Fibroblast of lung (primary cell): ENCODE results near the gene CCR3. TPM values are rescaled to one million over a fixed set of nuclear protein-coding genes. Genes with fewer than 3 reads are reported as not detected.

Experiments
- DNase-seq, 2 donors: peaks; one replicate each; pipeline versions ENCODE4 v3.0.0 to v3.0.0-alpha.2; 2010; ENCODE audit warnings: low read depth in 2 of 2
- H2AFZ ChIP-seq: 2 replicates; pipeline ENCODE4 v1.5.1; 2012; ENCODE audit warnings: low read length, control low read depth, inconsistent platforms
- H3K27ac ChIP-seq: 2 replicates; pipeline ENCODE4 v1.5.1; 2011; ENCODE audit warnings: low read length, control low read depth; ENCODE audit not compliant: insufficient read depth
- H3K27me3 ChIP-seq: 2 replicates; pipeline ENCODE4 v1.5.1; 2011; ENCODE audit warnings: mild to moderate bottlenecking, low read length; ENCODE audit not compliant: control insufficient read depth, insufficient read depth
- H3K36me3 ChIP-seq: 2 replicates; pipeline ENCODE4 v1.5.1; 2011; ENCODE audit warnings: low read length; ENCODE audit not compliant: control insufficient read depth, insufficient read depth
- H3K4me1 ChIP-seq: 2 replicates; pipeline ENCODE4 v1.5.1; 2011; ENCODE audit warnings: low read length; ENCODE audit not compliant: control insufficient read depth, insufficient read depth; ENCODE audit errors: extremely low read depth
- H3K4me2 ChIP-seq: 2 replicates; pipeline ENCODE4 v1.5.1; 2011; ENCODE audit warnings: low read length, control low read depth; ENCODE audit not compliant: insufficient read depth; ENCODE audit errors: extremely low read depth
- H3K4me3 ChIP-seq, 4 experiments: fragments of 200-600 bp in 1 of 4; sonication (generic) in 1 of 4; replicated peaks in 1 of 4; 2 replicates each; pipeline ENCODE4 v1.5.1; 2011 to 2016; ENCODE audit warnings: low read length in 4 of 4, low read depth in 3 of 4, mild to moderate bottlenecking in 3 of 4, control low read depth in 2 of 4, inconsistent platforms in 1 of 4, mixed read lengths in 1 of 4; ENCODE audit not compliant: insufficient read depth in 1 of 4; ENCODE audit errors: control extremely low read depth in 1 of 4
- H3K79me2 ChIP-seq: 2 replicates; pipeline ENCODE4 v1.5.1; 2012; ENCODE audit warnings: mild to moderate bottlenecking, low read length, inconsistent platforms; ENCODE audit not compliant: control insufficient read depth, insufficient read depth
- H3K9ac ChIP-seq: 2 replicates; pipeline ENCODE4 v1.5.1; 2011; ENCODE audit warnings: mild to moderate bottlenecking, low read length, control low read depth; ENCODE audit not compliant: insufficient read depth
- H3K9me3 ChIP-seq: 2 replicates; pipeline ENCODE4 v1.5.1; 2012; ENCODE audit warnings: low read depth, low read length; ENCODE audit not compliant: control insufficient read depth, insufficient read depth
- H4K20me1 ChIP-seq: 2 replicates; pipeline ENCODE4 v1.5.1; 2011; ENCODE audit warnings: low read length; ENCODE audit not compliant: control insufficient read depth, insufficient read depth; ENCODE audit errors: extremely low read depth
- CTCF ChIP-seq, 2 donors: IDR thresholded peaks in 1 of 2; conservative IDR thresholded peaks in 1 of 2; 1 replicate in 1 of 2; 2 replicates in 1 of 2; pipeline ENCODE4 v1.5.1; 2011 to 2012; ENCODE audit warnings: low read length in 2 of 2, control low read depth in 1 of 2, inconsistent platforms in 1 of 2, low read depth in 1 of 2, mild to moderate bottlenecking in 1 of 2
- EZH2 ChIP-seq: IDR thresholded peaks from 2 replicates; pipeline ENCODE4 v1.5.1; 2012; ENCODE audit warnings: low read length, control low read depth, mild to moderate bottlenecking; ENCODE audit errors: missing control alignments
- polyA plus RNA-seq, 2 donors: library from polyadenylated mRNA; depleted of rRNA in 1 of 2; stranded (reverse) in 1 of 2; unstranded in 1 of 2; fragments of >200 nt; gene quantifications; 2 replicates each; pipeline ENCODE4 v1.2.1, GENCODE V29; 2011 to 2012; ENCODE audit warnings: missing spikeins in 1 of 2
- total RNA-seq: library from RNA; depleted of rRNA; stranded (reverse); fragments of >200 nt; gene quantifications from 2 replicates; pipeline ENCODE4 v1.2.1, GENCODE V29; 2014

CCR3 gene
- total and polyA plus RNA-seq, 2 donors (not counting 1 experiment from before 2014, with no cell fraction given) = 0.16 to 0.17 TPM

DNA sequence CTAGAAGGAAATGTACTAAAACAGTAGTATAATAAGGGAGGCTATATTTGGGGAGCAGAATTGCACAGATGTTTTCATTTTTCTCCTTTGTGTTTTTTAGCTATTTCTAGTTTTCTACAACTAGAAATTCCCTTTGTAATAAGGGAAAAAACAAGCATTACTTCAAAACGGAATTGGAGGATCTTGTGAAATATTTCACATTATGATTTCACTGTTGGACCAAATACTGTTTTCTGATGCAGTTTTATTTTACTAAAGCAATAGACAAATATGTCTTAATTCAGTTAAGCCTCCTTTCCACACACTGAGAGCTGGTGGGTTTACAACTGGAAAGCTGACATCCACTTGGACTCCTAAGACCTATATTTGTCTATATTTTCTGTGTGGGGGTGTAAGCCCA, 41.5 kb upstream of the CCR3 start:
- Histone ChIP-seq H3K9me3 (no peaks in the 10 kb centered on the region), H3K4me3 (no peak overlapping the region), H3K4me1 (no peaks in the 10 kb centered on the region), H4K20me1 (no peaks in the 10 kb centered on the region), H3K27ac (no peak overlapping the region), H3K36me3 (no peaks in the 10 kb centered on the region), H2AFZ (no peak overlapping the region), H3K4me2 (no peak overlapping the region), H3K27me3 (no peaks in the 10 kb centered on the region), H3K79me2 (no peaks in the 10 kb centered on the region), H3K9ac (no peak overlapping the region)
- TF ChIP-seq EZH2 (no peak), CTCF (conservative IDR thresholded peaks at IDR 0.05 in 1 of 2, IDR thresholded peaks at IDR 0.05 in 1 of 2; ENCODE audit: low read depth in 1 of 2, low read length in 2 of 2) (no peak)
- DNase-seq = no peak

- DNase-seq = no peak
- Histone ChIP-seq H3K9me3 (no peaks in the 10 kb centered on the region), H3K4me2 (no peak overlapping the region), H3K27ac (no peak overlapping the region), H3K79me2 (no peaks in the 10 kb centered on the region), H3K9ac (no peak overlapping the region), H4K20me1 (no peaks in the 10 kb centered on the region), H3K27me3 (no peaks in the 10 kb centered on the region), H2AFZ (no peak overlapping the region), H3K36me3 (no peaks in the 10 kb centered on the region), H3K4me3 (no peak overlapping the region), H3K4me1 (no peaks in the 10 kb centered on the region)
- TF ChIP-seq EZH2 (no peak), CTCF (conservative IDR thresholded peaks at IDR 0.05 in 1 of 2, IDR thresholded peaks at IDR 0.05 in 1 of 2; ENCODE audit: low read depth in 1 of 2, low read length in 2 of 2) (no peak)
Measured at GRCh38 chr3:46202535-46202934, 39.7 kb upstream of the CCR3 start.

DNA sequence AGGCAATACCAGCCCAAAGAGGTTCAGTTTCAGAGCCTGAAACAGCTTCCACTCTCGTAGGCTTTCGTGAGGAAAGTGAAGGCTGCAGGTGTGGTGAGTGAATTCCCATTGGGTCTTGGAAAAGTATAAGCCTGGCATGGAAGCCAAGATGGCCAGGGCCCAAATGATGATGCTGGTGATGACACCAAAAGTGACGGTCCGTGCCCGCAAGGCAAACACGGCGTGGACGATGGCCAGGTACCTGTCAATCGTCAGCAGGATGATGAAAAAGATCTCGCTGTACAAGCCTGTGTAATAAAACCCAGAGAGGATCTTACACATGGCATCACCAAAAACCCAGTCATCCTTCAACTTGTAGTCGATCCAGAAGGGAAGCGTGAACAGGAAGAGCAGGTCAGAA, 38.6 kb upstream of the CCR3 start:
- H3K4me2 ChIP-seq = no peak overlapping the region
- TF ChIP-seq EZH2 (no peak), CTCF (conservative IDR thresholded peaks at IDR 0.05 in 1 of 2, IDR thresholded peaks at IDR 0.05 in 1 of 2; ENCODE audit: low read depth in 1 of 2, low read length in 2 of 2) (no peak)
- no peaks in the 10 kb centered on the region for H3K36me3 ChIP-seq
- H3K9me3 ChIP-seq = no peaks in the 10 kb centered on the region
- no peaks in the 10 kb centered on the region for H4K20me1 ChIP-seq
- no peak overlapping the region for H2AFZ ChIP-seq
- no peak overlapping the region for H3K9ac ChIP-seq
- no peak for DNase-seq
- no peaks in the 10 kb centered on the region for H3K4me1 ChIP-seq
- H3K27me3 ChIP-seq = no peaks in the 10 kb centered on the region
- H3K4me3 ChIP-seq = no peak overlapping the region
- H3K79me2 ChIP-seq = no peaks in the 10 kb centered on the region
- H3K27ac ChIP-seq = no peak overlapping the region
